ENCODE data around the gene SPATS2.
A peak's percentile ranks its signal among the peaks of the same experiment; 100 is the strongest.

DNA sequence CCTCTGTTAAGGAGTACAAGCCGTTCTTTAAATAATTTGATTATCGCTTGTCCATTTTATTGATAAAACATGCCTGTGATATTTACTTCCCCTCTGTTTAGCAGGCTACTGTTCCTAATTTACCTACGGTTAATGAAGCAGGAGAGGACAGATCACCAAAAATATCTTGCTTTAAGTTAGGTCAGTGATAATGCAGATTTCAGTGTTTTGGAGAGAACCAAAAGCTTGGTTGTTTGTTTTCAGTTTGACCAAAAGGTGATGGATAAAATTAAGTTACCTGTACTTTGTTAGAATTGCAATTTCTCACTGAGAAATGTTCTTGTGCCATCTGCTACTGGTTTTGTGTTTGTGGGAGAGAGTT, 958 bp downstream of the SPATS2 start:
- TF ChIP-seq CEBPB (IDR thresholded peaks at IDR 0.05; ENCODE audit: low read depth) (no peak; the same call in 1 of the 2 replicates), POLR2AphosphoS5 (IDR thresholded peaks at IDR 0.05; ENCODE audit: low read depth, low read length) (no peak), EZH2 (IDR thresholded peaks at IDR 0.05) (no peak), ELF1 (IDR thresholded peaks at IDR 0.05; ENCODE audit: borderline replicate concordance, low read depth) (no peak)
- TF ChIP-seq, protein P1, sequence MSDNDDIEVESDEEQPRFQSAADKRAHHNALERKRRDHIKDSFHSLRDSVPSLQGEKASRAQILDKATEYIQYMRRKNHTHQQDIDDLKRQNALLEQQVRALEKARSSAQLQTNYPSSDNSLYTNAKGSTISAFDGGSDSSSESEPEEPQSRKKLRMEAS (IDR thresholded peaks at IDR 0.05), result 0 out of 2 replicates have a peak, but pooled peaks have one; percentile 20
- TF ChIP-seq, protein P2, sequence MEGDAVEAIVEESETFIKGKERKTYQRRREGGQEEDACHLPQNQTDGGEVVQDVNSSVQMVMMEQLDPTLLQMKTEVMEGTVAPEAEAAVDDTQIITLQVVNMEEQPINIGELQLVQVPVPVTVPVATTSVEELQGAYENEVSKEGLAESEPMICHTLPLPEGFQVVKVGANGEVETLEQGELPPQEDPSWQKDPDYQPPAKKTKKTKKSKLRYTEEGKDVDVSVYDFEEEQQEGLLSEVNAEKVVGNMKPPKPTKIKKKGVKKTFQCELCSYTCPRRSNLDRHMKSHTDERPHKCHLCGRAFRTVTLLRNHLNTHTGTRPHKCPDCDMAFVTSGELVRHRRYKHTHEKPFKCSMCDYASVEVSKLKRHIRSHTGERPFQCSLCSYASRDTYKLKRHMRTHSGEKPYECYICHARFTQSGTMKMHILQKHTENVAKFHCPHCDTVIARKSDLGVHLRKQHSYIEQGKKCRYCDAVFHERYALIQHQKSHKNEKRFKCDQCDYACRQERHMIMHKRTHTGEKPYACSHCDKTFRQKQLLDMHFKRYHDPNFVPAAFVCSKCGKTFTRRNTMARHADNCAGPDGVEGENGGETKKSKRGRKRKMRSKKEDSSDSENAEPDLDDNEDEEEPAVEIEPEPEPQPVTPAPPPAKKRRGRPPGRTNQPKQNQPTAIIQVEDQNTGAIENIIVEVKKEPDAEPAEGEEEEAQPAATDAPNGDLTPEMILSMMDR (IDR thresholded peaks at IDR 0.05 in 2 of 3, conservative IDR thresholded peaks at IDR 0.05 in 1 of 3; ENCODE audit: borderline replicate concordance in 1 of 3, insufficient read depth in 1 of 3, low read depth in 2 of 3, low read length in 2 of 3), result no peak
